NCI-H2196 (cell line): ENCODE measurements around the gene FAM187B.

Experiments used
- DNase-seq: peaks from one replicate; lab custom pipeline; 2025; ENCODE audit not compliant: unreplicated experiment; lab: John Stamatoyannopoulos, UW

The FAM187B gene

GRCh38 chr19:35228177-35228930 lies at the start of gene FAM187B:
FAM187B (minus strand) TSS chr19:35228739; CDS start chr19:35228680, 59 bp downstream.
- DNase-seq = no peak

- no peak for DNase-seq
These were observed 48.3 kb upstream of the FAM187B start for GRCh38 chr19:35276706-35277281.

- DNase-seq = no peak
These were observed 45.8 kb upstream of the FAM187B start for GRCh38 chr19:35274323-35274722.

- no peak for DNase-seq
These were observed 45.2 kb upstream of the FAM187B start for GRCh38 chr19:35273686-35274259.

GRCh38 chr19:35272954-35273649 lies 44.6 kb upstream of the FAM187B start:
- DNase-seq = no peak

GRCh38 chr19:35272122-35272719 lies 43.7 kb upstream of the FAM187B start:
- no peak for DNase-seq

GRCh38 chr19:35271546-35271945 lies 43.0 kb upstream of the FAM187B start:
- no peak for DNase-seq

GRCh38 chr19:35270381-35270811 lies 41.9 kb upstream of the FAM187B start:
- DNase-seq = no peak

- DNase-seq = peak; percentile 91
These were observed 41.0 kb upstream of the FAM187B start for GRCh38 chr19:35269438-35270117.

- peak; percentile 77 for DNase-seq
These were observed 40.2 kb upstream of the FAM187B start, which contains the start of gene USF2 for GRCh38 chr19:35268536-35269437. USF2 (plus strand) TSS chr19:35268962; CDS start chr19:35269102, 140 bp downstream.

- peak; percentile 84 for DNase-seq
These were observed 39.4 kb upstream of the FAM187B start for GRCh38 chr19:35267818-35268535.

- no peak for DNase-seq
These were observed 38.8 kb upstream of the FAM187B start for GRCh38 chr19:35267353-35267817.

- DNase-seq = no peak
These were observed 38.2 kb upstream of the FAM187B start for GRCh38 chr19:35266520-35267352.

GRCh38 chr19:35265900-35266519 lies 37.5 kb upstream of the FAM187B start:
- no peak for DNase-seq

- no peak for DNase-seq
These were observed 36.8 kb upstream of the FAM187B start for GRCh38 chr19:35265126-35265899.

GRCh38 chr19:35264268-35265125 lies 36.0 kb upstream of the FAM187B start:
- DNase-seq = no peak
